Effector memory CD8-positive, alpha-beta T cell (primary cell): Measurements from ENCODE around the gene SHROOM1.

Source experiments
- ATAC-seq: fragments of 150-1000 bp; cut with Tn5 transposase; replicated peaks from 2 replicates; pipeline ENCODE4 v1.10.0; 2021; ENCODE audit warnings: mild to moderate bottlenecking, moderate library complexity
- DNase-seq, 3 experiments: peaks; one replicate each; pipeline ENCODE4 v3.0.0; 2021
- H3K27ac Mint-ChIP-seq, 2 donors: one replicate each; pipeline ENCODE4 v1.8.0; 2022; ENCODE audit warnings: mild to moderate bottlenecking in 2 of 2, mixed read lengths in 2 of 2, moderate library complexity in 2 of 2
- H3K27me3 Mint-ChIP-seq, 2 donors: one replicate each; pipeline ENCODE4 v1.8.0; 2022; ENCODE audit warnings: mixed read lengths in 2 of 2
- H3K36me3 Mint-ChIP-seq: one replicate; pipeline ENCODE4 v1.8.0; 2022; ENCODE audit warnings: mild to moderate bottlenecking, moderate library complexity, mixed read lengths; ENCODE audit not compliant: insufficient read depth
- H3K4me1 Mint-ChIP-seq, 2 donors: one replicate each; pipeline ENCODE4 v1.8.0; 2022; ENCODE audit warnings: low read depth in 2 of 2, mixed read lengths in 2 of 2
- H3K4me3 Mint-ChIP-seq, 2 donors: one replicate each; pipeline ENCODE4 v1.8.0; 2022; ENCODE audit warnings: mild to moderate bottlenecking in 2 of 2, mixed read lengths in 2 of 2, moderate library complexity in 2 of 2
- H3K9me3 Mint-ChIP-seq, 2 donors: one replicate each; pipeline ENCODE4 v1.8.0; 2022; ENCODE audit warnings: mixed read lengths in 2 of 2
- total RNA-seq, 9 experiments: gene quantifications; one replicate each; lab custom pipeline; 2026; lab: John Stamatoyannopoulos, UW

Gene SHROOM1
- 0 to 1.3 (median 0.30) reads per million in 9 experiments for total RNA-seq

- ATAC-seq = peak; percentile 38
- DNase-seq = no peak
- Mint-ChIP-seq H3K9me3 (no peaks in the 10 kb centered on the region), H3K4me1 (peaks cover 14% of the 10 kb centered on the region in 2 donors), H3K27me3 (peaks cover 33 to 54% of the 10 kb centered on the region in 2 donors), H3K4me3 (peak within 1 kb of the TSS; percentile 87 to 90), H3K36me3 (no peaks in the 10 kb centered on the region), H3K27ac (peak within 1 kb of the TSS; percentile 56 to 77)
Observed at GRCh38 chr5:132830436-132831094, at the start of gene SHROOM1. SHROOM1 (minus strand) TSS chr5:132830647; CDS start chr5:132826140, 4,507 bp downstream.

DNA sequence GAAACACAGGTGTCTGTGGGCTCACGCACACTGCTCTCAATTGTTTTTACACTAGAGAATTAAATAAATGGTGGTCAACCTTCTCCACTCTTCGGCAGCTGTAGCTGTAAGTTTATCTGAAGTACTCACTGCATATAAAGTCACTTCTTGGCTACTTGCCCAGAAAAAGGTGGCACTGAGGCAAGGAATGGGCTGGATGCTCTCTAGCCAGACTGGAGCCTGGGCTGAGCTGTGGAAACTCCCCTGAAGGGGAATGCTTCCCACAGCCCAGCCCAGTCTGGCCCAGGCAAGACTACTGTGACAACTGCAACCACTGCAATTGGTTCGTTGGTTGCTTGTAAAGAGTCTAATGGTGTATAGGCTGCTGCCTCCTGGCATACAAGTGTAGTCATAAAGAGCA is 47.5 kb upstream of the SHROOM1 start:
- Mint-ChIP-seq H3K27ac (no peak overlapping the region), H3K9me3 (no peaks in the 10 kb centered on the region), H3K27me3 (no peaks in the 10 kb centered on the region), H3K4me1 (no peaks in the 10 kb centered on the region), H3K4me3 (no peak overlapping the region), H3K36me3 (peaks cover 54% of the 10 kb centered on the region)
- no peak for DNase-seq
- no peak for ATAC-seq

DNA sequence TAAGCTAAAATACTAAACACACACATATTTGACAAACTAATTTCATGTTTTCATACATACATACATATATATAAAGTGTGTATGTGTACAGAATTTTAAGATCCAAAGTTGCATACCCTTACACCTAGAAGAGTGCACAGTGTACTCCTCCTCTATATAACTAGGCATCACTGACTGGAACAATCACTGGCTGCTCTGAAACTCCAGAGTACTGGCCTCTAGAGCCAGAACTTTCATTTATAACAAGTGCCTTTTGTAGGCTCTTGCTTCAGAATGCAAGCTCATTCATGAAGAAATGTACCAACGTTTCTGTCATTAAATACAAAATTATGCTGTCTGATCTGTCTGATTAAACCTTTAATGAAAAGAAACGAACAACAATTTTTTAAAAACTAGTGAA is 47.0 kb upstream of the SHROOM1 start:
- Mint-ChIP-seq H3K36me3 (peaks cover 49% of the 10 kb centered on the region), H3K9me3 (no peaks in the 10 kb centered on the region), H3K27me3 (no peaks in the 10 kb centered on the region), H3K4me3 (no peak overlapping the region), H3K4me1 (no peaks in the 10 kb centered on the region), H3K27ac (no peak overlapping the region)
- ATAC-seq (no peak), DNase-seq (no peak)

- Mint-ChIP-seq H3K9me3 (no peaks in the 10 kb centered on the region), H3K27ac (no peak overlapping the region), H3K4me3 (no peak overlapping the region), H3K36me3 (peaks cover 37% of the 10 kb centered on the region), H3K27me3 (no peaks in the 10 kb centered on the region), H3K4me1 (no peaks in the 10 kb centered on the region)
- ATAC-seq (no peak), DNase-seq (no peak)
Observed at GRCh38 chr5:132876020-132876759, 45.7 kb upstream of the SHROOM1 start.

GRCh38 chr5:132873930-132874271 is 43.5 kb upstream of the SHROOM1 start:
- DNase-seq = no peak
- no peak for ATAC-seq
- no peak overlapping the region for H3K4me3 Mint-ChIP-seq
- H3K4me1 Mint-ChIP-seq = peaks cover 0 to 3% of the 10 kb centered on the region in 2 donors
- H3K27me3 Mint-ChIP-seq = no peaks in the 10 kb centered on the region
- H3K27ac Mint-ChIP-seq = peak overlapping the region in 1 of 2 donors; percentile 35
- no peaks in the 10 kb centered on the region for H3K9me3 Mint-ChIP-seq
- peaks cover 39% of the 10 kb centered on the region for H3K36me3 Mint-ChIP-seq

DNA sequence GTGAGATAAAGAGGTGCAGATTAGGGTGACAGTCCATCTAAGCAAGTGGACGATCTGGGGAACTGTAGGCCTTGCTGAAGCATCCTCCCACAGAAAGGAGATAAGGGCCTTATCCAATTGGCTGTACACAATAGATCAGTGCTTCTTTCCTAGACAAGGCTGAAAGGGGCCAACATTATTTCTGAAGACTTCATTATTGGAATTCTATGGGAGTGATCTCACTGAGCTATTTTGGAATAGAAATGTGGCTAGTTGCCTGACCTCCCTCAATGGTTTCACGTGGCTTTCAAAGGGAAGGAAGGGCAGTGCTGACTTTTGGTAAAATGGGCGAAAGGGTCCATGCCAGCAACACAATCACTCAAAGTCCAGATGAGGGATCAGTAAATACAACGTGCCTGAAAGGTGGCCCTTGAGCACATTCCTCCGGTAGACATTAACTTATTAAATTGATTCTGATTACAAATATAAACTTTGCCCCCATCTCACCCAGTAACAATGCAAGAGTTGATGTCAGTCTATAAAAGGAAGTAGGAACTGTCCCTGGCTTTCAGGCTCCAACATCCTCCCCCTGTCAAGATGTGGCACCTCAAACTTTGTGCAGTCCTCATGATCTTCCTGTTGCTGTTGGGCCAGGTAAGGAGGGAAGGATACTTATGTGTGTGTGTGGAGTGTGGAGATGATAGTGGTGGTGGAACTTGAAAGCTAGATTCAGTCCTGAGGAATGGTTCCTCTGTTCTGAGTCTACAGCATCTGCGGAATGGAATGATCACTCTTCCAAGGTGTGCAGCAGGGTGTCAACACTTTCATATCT is 42.9 kb upstream of the SHROOM1 start, which contains the start of gene LEAP2:
Gene LEAP2 (plus strand): TSS at position 550 of the 811 bp plus-strand sequence. CDS start 27 bp downstream, at position 577.
- no peaks in the 10 kb centered on the region for H3K27me3 Mint-ChIP-seq
- peaks cover 41% of the 10 kb centered on the region for H3K36me3 Mint-ChIP-seq
- H3K4me1 Mint-ChIP-seq = peaks cover 0 to 3% of the 10 kb centered on the region in 2 donors
- H3K27ac Mint-ChIP-seq = peak within 1 kb of the TSS; percentile 61 to 75
- no peaks in the 10 kb centered on the region for H3K9me3 Mint-ChIP-seq
- DNase-seq (no peak), ATAC-seq (no peak)
- no peak within 1 kb of the TSS for H3K4me3 Mint-ChIP-seq

DNA sequence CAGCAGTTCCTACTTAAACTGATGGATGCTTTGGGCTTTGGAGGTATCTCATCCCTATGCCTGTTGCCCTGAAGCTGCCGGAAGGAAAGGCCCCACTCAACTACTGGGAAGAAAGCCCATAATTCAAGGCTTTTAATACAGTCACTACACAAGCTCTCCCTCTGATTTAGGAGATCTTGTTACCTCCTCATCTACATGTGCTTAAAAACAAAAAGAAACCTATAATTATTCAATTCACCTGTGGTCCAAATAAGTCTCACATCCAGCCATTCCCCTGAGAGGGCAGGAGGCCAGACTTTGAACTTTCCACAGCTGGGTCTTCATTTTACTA is 42.3 kb upstream of the SHROOM1 start:
- peak overlapping the region; percentile 61 to 75 for H3K27ac Mint-ChIP-seq
- no peaks in the 10 kb centered on the region for H3K9me3 Mint-ChIP-seq
- no peak for ATAC-seq
- H3K27me3 Mint-ChIP-seq = no peaks in the 10 kb centered on the region
- H3K4me1 Mint-ChIP-seq = peaks cover under 1 to 3% of the 10 kb centered on the region in 2 donors
- no peak overlapping the region for H3K4me3 Mint-ChIP-seq
- H3K36me3 Mint-ChIP-seq = peaks cover 41% of the 10 kb centered on the region
- no peak for DNase-seq

DNA sequence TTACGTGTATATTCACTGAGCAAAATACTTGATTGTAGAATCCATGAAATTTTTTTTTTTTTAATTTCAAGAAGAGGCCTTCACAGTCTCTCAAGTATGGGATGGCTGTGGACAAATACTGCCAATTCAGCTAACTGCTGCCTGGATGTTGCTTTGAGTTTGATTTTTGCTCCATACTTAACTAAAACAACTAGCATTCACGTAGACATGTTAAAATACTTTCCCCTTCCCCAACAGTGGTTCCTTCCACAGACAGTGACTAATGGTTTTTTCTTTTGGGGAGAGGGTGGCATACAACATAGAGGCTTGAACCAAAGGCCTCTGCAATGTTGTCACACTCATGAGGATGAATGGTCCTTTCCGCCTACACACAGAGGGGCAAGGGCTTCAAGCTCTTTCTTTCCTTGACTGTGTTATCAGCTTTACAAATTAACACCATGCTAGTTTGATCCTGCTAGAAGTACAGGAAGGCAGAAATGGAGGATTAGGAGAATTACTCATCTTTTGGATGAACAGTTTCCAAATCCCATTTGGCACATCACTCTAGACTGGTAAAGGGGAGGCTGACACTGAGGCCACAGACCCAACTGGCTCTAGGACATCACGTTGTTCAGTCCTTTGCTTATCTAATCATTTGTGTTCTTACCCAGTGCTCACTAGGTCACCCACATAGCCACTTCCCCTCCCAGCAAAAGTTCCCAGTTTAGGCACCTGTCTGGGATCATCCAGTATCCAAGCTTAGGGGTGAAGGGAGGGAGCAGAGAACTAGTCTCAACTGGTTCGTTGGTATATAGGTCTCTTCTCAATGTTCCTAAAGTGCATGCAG is 41.2 kb upstream of the SHROOM1 start:
- Mint-ChIP-seq H3K27ac (no peak overlapping the region), H3K9me3 (no peaks in the 10 kb centered on the region), H3K4me1 (peaks cover 9 to 11% of the 10 kb centered on the region in 2 donors), H3K36me3 (peaks cover 39% of the 10 kb centered on the region), H3K4me3 (no peak overlapping the region), H3K27me3 (no peaks in the 10 kb centered on the region)
- ATAC-seq = no peak
- DNase-seq = no peak

DNA sequence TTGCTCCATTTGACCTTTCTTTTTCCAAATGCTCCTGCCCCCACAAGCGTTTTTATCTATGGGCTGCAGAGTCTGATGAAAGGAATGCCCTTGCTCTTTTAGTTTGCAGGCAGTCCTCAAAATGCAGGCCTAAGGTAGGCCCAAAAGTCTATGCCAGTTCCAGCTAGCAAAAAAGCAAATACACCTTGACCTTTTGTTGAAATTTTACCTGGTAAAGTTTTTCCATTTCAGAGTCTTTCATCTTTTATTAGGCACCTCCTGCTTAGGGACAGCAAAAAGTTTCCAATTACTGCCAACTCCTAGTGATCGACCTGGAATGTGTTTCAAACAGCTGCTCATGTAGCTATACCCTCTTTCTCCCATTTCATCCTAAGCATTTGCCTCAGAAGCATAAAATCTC is 40.4 kb upstream of the SHROOM1 start:
- no peaks in the 10 kb centered on the region for H3K27me3 Mint-ChIP-seq
- H3K4me1 Mint-ChIP-seq = peaks cover 14% of the 10 kb centered on the region in 2 donors
- no peak for ATAC-seq
- no peaks in the 10 kb centered on the region for H3K9me3 Mint-ChIP-seq
- no peak overlapping the region for H3K27ac Mint-ChIP-seq
- H3K36me3 Mint-ChIP-seq = peaks cover 46% of the 10 kb centered on the region
- H3K4me3 Mint-ChIP-seq = no peak overlapping the region
- DNase-seq = no peak

DNA sequence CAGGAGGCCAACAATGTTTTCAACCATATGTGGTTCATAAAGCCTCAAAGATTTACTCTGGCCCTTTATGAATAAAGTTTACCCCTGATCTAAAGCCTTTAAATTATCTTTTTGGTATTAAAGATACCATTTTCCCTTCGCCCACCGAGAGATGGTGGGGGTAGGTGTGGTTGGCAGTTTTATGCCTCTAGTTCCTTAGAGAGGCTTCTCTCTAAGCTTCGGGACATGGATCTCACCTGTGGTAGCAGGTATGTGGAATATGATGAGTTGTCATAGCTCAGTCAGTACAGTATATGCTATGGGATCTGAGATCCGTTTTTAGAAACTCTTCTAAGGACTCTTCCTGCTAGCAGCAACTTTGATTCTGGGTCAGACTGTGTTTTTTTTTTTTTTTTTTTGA is 38.3 kb upstream of the SHROOM1 start:
- H3K4me1 Mint-ChIP-seq = peaks cover 14 to 17% of the 10 kb centered on the region in 2 donors
- H3K4me3 Mint-ChIP-seq = no peak overlapping the region

GRCh38 chr5:132867046-132867451 is 36.6 kb upstream of the SHROOM1 start:
- Mint-ChIP-seq H3K27ac (peak overlapping the region; percentile 96 to 98), H3K4me3 (peak overlapping the region; percentile 89 to 97), H3K4me1 (peaks cover 14 to 17% of the 10 kb centered on the region in 2 donors), H3K9me3 (no peaks in the 10 kb centered on the region), H3K27me3 (no peaks in the 10 kb centered on the region), H3K36me3 (peaks cover 34% of the 10 kb centered on the region)
- DNase-seq (no peak), ATAC-seq (no peak)

More for the DNA sequence above, 38.3 kb upstream of the SHROOM1 start:
- Mint-ChIP-seq H3K27me3 (no peaks in the 10 kb centered on the region), H3K27ac (peak overlapping the region; percentile 96 to 98), H3K9me3 (no peaks in the 10 kb centered on the region), H3K36me3 (peaks cover 34% of the 10 kb centered on the region)
- no peak for DNase-seq
- ATAC-seq = no peak

GRCh38 chr5:132866342-132867045 is 36.0 kb upstream of the SHROOM1 start, which contains the start of the genes GDF9 and UQCRQ:
GDF9 (minus strand) TSS chr5:132866469; CDS start chr5:132864533, 1,936 bp downstream.
UQCRQ (plus strand) TSS chr5:132866642; CDS start chr5:132866882, 240 bp downstream.
- no peaks in the 10 kb centered on the region for H3K27me3 Mint-ChIP-seq
- DNase-seq = peak; percentile 89 to 93 (median 90)
- peaks cover 14 to 17% of the 10 kb centered on the region in 2 donors for H3K4me1 Mint-ChIP-seq
- no peaks in the 10 kb centered on the region for H3K9me3 Mint-ChIP-seq
- H3K36me3 Mint-ChIP-seq = peaks cover 34% of the 10 kb centered on the region
- peak within 1 kb of the TSS; percentile 89 to 97 for H3K4me3 Mint-ChIP-seq
- ATAC-seq = peak; percentile 96
- peak within 1 kb of the TSS; percentile 96 to 98 for H3K27ac Mint-ChIP-seq
